NK-92 treated with Interleukin-12 subunit alpha and Interleukin-12 subunit beta, amount 100 ng/mL, for 24 hours (cell line): Measurements from ENCODE around the gene CELA2B.
"Not testable (repeated sequence)": the region's sequence is repeated elsewhere in the genome, so short reads cannot be mapped to it uniquely, and the experiment has no call there.

Experiments
- DNase-seq: peaks from one replicate; lab custom pipeline; 2025; lab: John Stamatoyannopoulos, UW

The CELA2B gene

DNA sequence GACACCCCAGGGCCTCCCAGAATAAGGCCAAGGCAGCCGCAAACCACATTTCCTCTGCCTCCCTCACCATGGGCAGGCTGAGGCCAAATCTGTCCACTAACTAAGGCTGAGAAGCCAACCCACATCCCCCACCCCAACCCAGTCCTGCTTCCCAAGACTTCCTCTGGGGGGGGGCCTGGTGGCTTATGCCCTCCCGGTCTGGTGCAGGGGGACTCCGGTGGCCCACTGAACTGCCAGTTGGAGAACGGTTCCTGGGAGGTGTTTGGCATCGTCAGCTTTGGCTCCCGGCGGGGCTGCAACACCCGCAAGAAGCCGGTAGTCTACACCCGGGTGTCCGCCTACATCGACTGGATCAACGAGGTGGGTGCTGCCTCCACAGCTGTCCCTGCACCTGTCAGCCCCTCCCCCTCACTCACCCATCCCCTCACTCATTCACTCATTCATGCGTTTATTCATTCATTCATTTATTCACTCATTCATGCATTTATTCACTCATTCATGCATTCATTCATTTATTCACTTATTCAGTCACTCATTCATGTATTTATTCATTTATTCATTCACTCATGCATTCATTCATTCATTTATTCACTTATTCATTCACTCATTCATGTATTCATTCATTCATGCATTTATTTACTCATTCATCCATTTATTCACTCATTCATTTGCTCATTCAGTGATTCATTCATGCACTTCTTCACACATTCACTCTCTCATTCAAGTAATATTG lies 30.3 kb upstream of the CELA2B start:
- DNase-seq = no peak

DNA sequence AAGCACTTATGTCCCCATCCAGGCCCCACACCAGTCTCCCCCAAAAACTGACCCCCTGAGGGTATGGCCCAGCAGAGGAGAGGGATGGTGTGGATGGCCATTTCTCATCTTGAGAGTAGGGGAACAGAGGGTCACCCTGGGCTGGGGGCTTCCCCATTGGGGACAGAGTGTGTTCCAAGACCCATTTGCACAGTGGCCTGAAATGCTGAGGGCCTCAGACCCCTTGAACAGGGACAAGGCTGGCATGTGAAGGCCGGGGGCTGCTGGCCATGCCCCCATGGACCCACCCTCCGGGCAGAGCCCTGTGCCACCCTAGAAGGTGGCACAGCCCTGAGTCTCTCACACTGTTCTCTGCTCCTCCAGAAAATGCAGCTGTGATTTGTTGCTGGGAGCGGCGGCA lies 29.7 kb upstream of the CELA2B start:
- no peak for DNase-seq

DNA sequence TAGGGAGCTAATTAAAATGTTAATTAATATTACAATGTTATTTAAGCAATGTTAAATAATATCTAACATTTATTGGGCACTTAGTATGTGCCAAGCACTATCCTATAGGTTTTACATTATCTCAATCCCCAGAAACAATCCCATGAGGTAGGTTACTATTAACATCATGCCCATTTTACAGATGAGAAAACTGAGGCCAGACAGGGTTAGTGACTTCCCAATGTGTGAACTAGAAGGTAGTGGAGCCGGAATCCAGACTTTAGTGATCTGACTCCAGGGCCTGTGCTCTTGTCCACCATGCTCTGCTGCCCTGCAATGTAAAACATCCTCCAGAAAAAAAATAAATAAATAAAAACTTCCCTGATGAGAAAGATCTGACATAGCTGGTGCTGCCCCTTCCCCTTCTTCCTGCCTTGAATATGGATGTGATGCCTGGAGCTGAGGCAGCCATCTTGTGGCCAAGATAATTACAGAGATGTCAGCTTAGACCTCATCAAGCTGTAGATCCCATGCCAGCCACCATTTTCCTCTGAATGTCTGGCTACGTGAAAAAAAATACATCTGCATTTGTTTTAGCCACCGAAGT lies 26.9 kb upstream of the CELA2B start:
- no peak for DNase-seq

DNA sequence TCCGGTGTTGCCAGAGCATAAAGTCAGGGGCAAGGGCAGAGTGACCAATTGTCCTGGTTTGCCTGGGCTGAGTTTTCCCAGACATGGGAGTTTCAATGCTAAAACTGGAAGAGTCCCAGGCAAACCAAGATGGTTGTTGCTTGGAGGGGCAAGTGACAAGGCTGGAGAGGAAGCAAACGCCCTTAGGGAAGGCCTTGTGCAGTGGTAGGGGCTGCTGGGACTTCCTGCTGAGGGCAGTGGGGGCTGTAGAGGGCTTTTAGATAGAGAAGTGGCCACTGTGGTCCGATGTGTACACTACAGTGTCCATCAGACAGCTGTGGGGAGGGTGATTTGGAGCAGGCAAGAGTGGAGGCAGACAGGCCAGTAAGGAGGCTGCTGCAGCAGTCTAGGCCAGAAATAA lies 26.3 kb upstream of the CELA2B start:
- DNase-seq = no peak

DNA sequence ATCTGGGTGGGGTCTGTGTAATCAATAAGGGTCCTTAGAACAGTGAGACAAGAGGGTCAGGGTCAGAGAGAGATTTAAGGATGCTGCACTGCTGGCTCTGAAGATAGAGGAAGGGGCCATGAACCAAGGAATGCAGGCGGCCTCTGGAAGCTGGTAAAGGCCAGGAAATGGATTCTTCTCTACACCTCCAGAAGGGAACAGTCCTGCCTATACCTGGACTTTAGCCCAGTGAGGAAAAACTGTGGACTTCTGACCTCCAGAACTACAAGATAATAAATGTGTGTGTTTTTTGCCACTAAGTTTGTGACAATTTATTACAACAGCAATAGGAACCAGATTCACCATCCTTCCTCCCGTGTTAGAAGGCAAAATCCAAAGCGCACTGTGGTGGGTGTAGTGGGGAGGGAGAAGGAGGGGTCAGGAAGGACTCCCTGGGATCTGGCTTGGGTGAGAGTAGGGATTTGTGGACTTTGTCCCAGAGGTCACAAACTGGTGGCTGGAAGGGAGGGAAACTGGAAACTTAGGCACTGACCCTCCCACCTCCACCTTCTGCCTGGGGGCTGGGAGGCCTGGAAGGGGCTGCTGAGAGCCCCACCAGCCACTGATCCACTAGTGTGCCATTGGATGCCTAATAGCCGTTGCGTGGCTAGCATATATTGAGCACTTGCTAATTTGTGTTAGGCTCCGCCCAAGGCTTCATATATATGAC lies 24.7 kb upstream of the CELA2B start:
- no peak for DNase-seq

DNA sequence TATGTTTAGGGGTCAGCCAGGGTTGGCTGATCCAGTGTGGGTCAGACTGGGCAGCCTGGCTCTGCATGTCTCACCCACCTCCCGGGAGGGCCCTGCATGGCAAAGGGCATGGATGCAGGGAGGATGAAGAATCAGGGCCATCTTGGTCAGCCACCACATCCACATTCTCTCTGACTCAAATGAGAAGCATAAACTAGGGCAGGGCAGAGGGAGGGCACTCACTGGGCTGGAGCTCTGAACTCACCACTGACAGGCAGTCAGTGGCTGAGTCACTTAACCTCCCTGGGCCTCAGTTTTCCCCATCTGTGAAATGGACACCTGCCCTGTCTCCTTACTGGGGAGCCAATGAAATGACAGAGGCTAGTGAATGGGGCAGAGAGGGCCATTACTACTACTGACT lies 23.7 kb upstream of the CELA2B start:
- no peak for DNase-seq

DNA sequence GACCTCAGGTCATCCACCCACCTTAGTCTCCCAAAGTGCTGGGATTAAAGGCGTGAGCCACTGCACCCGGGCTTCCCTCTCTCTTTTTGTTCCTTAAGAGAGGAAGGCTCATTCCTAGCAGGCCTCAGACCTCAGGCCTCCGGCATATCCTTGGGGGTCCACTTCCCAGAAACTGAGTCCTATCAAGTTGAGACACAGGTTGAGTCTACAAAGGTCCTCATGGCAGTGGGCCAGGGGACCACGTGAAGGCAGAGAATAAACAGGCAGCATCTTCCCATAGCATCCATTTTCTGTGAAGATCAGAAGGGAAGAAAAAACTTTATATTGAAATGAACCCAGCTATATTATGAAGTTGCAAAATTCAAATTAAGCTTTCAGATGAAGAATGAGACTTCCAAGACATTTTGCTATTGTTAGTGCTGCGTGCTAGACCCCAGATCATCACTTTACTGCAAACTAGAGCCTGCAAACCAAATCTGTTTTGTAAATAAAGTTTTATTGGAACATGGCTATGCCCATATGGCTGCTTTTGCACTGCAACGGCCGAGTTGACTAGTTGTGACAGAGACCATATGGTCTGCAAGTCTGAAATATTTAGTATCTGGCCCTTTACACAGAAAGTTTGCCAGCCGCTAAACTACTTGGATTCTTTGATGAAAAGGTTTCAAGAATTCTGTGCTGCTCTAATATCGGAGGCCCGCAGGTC lies 22.9 kb upstream of the CELA2B start:
- DNase-seq = no peak

DNA sequence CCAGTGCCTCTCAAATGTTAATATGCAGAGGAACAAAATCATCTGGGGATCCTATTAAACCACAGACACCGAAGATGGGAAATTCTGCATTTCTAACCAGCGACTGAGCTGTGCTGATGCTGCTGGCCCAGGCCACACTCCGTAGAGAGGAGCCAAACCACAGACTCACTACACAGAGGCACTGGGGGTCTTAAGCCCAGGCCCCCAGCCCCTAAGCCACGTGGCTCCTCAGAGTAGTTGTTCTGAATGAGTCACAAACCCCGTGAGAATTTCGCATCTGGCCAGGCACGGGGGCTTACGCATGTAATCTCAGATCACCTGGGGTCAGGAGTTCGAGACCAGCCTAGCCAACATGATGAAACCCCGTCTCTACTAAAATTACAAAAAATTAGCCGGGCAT lies 22.2 kb upstream of the CELA2B start:
- no peak for DNase-seq

DNA sequence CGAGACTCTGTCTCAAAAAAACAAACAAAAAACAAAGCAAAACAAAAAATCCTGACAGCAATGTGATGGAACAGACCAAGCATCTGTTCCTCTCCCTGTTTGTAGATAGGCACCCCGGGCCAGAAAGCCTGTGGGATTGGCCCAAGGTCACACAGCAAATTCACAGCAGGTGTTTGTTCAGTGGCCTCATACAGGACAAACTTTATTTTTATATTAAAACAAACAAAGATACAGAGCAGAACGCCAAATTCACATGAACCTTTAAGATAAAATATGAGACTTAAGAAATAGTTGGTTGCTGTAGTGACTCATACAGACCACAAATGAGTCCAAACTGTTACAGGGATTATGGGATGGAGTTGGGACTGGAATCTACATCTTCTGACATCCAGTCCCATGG lies 21.6 kb upstream of the CELA2B start:
- DNase-seq = no peak

DNA sequence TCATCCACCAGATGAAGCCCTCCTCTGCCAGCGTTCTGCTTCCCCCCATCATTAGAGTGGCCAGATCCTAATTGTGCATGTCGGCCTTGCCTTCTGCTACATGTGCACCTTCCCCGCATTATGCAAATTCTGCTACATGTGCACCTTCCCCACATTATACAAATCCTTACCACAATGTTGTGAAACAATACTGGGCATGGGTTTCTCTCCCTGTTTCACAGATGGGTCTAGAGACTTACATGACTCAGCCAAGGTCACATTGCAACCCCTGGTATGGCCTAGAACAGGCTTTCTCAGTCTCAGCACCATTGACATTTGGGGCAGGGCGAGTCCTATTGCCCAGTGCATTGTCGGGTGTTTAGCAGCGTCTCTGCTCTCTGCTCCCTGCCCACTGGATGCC lies 20.4 kb upstream of the CELA2B start:
- DNase-seq = peak; percentile 63

DNA sequence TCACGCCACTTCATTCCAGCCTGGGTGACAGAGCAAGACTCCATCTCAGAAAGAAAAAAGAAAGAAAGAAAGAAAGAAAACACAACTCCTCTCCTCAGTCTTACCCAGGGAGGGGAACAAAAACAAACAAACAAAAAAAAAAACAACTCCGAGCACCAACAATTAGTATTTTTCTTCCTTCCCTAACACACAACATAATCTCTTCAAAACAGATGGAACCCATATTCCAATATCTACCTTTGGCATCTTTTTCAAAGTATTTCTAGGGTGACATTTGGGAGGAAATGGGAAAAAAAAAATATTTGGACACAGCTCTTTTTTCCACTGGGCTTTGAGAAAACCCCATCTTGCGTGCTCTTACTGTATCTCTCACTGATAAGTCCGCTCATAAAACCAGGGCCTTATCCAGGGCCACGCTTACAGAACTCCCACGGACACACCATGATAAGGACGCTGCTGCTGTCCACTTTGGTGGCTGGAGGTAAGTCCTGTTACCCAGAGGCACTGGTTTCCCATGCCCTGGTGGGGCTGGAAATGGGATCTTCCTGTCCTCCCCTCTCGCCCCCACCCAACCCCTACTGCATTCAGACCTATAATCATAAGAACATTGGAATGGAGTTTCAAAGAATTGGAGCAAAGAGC lies 19.5 kb upstream of the CELA2B start, which contains the start of gene CELA2A:
TSS of gene CELA2A (plus strand) at position 420 of the 642 bp plus-strand sequence. CDS start at position 442, 22 bp downstream.
- no peak for DNase-seq

DNA sequence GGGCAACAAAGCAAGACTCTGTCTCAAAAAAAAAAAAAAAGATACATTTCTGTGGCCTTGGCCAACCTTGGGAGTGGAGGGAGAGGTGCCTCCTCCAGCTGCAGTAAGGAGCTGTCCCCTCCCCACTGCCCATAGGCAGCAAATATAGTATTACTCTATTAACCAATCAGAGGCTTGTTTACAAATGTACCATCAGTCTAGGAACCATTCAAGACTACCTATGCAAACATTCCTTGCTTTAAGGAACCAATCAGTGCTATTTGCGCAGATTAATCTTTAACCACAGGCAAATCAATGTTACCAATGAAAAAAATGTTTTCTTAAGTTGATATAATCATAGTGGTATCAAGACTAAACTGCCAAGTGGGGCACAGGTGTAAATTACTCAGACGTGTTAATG lies 18.3 kb upstream of the CELA2B start:
- no peak for DNase-seq

DNA sequence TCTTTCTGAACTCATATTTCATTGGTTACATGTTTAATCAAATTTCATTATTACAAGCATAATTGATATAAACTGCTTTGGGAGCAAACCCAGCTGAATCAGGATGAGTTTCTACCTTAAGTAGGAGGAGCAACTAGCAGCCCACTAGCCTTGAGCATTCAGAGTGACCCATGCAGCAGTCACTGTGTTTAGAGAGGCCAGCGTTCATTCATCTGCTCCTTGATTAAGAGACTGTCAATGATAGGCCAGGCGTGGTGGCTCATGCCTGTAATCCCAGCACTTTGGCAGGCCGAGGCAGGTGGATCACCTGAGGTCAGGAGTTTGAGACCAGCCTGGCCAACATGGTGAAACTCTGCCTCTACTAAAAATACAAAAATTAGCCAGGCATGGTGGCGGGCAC lies 17.5 kb upstream of the CELA2B start:
- DNase-seq = not testable (repeated sequence)

DNA sequence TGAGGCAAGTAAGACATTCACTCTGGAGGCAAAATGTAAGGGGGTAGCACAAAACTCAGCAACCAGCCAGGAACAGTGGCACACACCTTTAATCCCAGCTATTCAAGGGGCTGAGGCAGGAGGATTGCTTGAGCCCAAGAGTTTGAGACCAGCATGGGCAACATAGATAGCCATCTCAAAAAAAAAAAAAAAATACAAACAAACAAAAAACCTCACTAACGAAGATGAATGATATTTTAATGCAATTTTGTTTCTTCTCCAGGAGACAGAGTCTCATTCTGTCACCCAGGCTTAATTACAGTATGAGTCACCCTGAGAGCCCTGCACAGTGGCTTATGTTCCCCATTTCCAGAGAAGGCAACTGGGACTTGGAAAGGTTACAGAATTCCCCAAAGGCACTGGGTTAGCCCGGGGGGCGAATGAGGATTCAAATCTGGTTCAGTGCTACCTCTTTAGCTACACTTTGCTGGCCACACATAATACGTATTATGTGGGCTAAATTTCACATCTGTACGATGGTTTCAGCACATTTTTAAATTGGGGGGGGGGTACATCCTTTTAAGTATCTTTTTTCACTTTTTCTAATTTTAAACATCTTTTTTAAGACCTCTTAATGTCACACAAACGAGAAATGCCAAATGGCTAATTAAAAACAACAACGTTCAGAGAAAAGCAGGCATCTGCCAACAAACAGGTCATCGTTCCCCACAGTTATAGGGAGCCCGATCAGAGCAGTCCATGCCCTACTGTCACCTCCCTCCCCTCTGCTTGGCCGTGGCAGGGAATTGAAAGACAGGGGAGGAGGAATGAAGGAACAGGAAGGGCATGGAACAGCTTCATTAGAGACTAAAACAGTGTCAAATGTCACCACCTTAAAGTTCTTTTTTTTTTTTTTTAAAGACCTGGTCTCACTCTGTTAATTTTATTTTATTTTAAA lies 15.9 kb upstream of the CELA2B start:
- no peak for DNase-seq

DNA sequence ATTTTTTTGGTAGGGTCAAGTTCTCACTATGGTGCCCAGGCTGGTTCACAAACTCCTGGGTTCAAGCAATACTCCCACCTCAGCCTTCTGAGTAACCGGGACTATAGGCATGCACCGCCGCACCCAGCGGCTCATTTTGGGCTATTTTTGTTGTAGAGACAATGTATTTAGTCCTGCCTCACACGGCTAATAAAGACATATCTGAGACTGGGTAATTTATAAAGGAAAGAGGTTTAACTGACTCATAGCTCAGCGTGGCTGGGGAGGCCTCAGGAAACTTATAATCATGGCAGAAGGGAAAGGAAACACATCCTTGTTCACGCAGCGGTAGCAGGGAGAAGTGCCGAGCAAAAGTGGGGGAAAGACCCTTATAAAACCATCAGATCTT lies 15.2 kb upstream of the CELA2B start:
- no peak for DNase-seq

DNA sequence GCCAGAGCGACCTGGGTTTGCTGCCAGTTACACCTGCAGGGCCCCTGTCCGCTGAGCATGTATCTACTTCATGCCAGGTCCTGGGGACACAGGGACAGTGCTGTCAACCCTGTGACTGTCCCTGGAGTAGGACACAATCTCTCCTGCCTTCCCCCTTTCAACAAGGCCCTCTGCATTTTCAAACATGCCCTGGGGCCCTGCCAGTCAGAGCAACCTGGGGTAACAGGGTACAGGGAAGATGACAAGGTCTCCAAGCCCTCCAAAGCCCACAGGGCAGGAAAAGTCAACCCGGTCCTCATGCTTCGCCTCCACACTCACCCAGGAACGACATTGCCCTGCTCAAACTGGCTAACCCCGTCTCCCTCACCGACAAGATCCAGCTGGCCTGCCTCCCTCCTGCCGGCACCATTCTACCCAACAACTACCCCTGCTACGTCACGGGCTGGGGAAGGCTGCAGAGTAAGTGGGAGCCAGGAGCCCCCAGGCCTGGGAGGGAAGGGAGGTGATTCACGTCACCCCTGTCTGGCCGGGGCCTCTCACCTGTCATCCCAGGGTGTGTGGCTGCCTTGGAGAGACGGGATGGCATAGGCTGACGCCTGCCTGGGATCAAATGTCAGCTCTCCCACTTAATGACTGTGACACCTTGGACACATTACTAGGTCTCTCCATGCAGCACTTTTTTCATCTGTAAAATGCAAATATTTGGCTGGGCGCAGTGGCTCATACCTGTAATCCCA lies 12.7 kb upstream of the CELA2B start:
- DNase-seq = not testable (repeated sequence)

DNA sequence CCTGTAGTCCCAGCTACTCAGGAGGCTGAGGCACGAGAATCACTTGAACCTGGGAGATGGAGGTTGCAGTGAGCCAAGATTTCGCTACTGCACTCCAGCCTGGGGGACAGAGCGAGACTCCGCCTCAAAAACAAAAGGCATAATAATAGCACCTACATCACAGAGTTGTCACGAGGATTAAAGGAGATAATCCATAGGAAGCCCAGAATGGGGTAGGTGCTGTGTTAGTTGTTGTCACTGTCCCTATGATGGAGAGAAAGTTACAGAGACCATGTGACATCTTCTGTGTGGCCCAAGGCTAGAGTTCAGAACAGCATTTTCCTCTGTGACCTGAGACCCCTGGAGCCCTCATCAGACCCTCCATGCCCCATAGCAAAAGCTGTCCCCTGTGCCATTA lies 12.0 kb upstream of the CELA2B start:
- DNase-seq = not testable (repeated sequence)

DNA sequence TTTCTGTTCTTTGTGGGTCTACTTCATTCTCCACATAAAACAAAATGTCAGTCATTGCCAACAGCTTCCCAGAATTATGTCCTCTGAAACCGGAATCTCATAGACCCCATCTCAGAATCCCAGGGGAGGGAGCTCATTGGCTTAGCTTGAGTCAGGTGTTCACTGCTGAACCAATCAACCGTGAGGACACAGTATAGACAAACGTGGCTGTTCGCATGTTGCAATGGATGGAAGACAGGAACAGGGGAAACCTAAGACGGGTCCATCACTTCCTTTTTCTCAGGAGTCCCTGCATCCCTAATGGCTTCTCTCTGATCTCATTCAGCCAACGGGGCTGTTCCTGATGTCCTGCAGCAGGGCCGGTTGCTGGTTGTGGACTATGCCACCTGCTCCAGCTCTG lies 10.2 kb upstream of the CELA2B start:
- DNase-seq = no peak

DNA sequence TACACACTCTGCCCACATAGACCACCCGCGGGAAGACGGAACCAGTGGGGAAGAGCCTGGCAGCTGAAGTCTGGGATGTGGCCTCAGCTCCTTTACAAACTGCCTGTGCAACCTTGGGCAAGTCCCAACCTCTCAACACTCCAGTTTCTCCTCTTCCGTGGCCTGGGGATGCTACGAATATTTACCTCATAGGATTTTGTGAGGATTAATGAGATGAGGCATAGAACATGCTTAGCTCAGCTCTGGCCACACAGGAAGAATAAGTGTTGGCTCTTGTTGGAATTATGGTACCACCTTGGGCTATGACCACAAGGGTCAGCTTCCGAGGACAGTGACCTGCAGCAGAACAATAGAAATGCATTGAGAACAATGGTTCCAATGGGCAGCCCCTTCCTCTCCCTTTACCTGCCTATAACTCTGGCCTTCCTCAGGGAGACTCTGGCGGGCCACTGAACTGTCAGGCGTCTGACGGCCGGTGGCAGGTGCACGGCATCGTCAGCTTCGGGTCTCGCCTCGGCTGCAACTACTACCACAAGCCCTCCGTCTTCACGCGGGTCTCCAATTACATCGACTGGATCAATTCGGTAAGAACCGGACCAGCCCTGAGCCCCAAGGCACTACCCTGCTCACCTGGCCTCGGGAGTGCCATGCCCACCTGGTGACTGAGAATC lies 8.8 kb upstream of the CELA2B start:
- not testable (repeated sequence) for DNase-seq

DNA sequence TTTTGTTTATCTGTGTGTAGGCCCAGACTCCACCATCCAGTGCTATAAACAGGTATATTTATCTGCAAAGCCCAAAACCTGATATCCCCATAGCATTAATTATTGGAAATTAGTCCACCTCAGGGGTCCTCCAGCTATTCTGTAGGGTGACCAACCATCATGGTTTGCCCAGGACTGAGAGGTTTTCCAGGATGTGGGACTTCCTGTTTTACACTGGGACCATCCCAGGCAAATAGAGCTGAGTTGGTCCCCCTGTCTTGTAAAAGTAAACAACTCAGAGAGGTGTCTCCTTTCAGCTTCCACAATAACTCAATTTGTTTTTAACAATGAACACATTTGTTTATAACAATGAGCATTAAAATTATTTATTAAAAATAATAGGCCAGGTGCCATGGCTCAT lies 7.8 kb upstream of the CELA2B start:
- DNase-seq = no peak
